ENCODE measurements around the gene FREM1. TPM values are rescaled to one million over a fixed set of nuclear protein-coding genes. Genes with fewer than 3 reads are reported as not detected.

Gene FREM1
- total and polyA plus RNA-seq, 2 donors (not counting 1 experiment from before 2014, with no cell fraction given) = not detected

- H3K4me1 Mint-ChIP-seq = no peaks in the 10 kb centered on the region
- ChIA-PET POLR2A (no interaction called here), CTCF (no interaction called here)
- Histone ChIP-seq H4K20me1 (ENCODE audit: control insufficient read depth, insufficient read depth, low read length, poor library complexity, severe bottlenecking) (no peaks in the 10 kb centered on the region), H3K27ac (ENCODE audit: low read length in 2 of 2) (no peak overlapping the region), H3K4me2 (replicated peaks; ENCODE audit: low read depth, low read length, poor library complexity, severe bottlenecking) (no peak overlapping the region), H3K4me3 (ENCODE audit: control extremely low read depth in 1 of 5, extremely low read depth in 1 of 5, insufficient read depth in 1 of 5, low read depth in 2 of 5, low read length in 4 of 5) (no peak overlapping the region), H3K4me1 (ENCODE audit: control insufficient read depth in 2 of 2, insufficient read depth in 2 of 2, low read length in 2 of 2) (no peaks in the 10 kb centered on the region), H3K9me3 (ENCODE audit: control extremely low read depth in 1 of 3, control insufficient read depth in 2 of 3, insufficient read depth in 1 of 3, low read length in 2 of 3) (no peaks in the 10 kb centered on the region), H3K79me2 (ENCODE audit: control insufficient read depth, insufficient read depth, low read length) (no peaks in the 10 kb centered on the region), H3K36me3 (replicated peaks in 1 of 2; ENCODE audit: control extremely low read depth in 1 of 2, control insufficient read depth in 1 of 2, extremely low read depth in 1 of 2, insufficient read depth in 2 of 2, low read length in 1 of 2) (no peaks in the 10 kb centered on the region), H2AFZ (ENCODE audit: insufficient read depth, low read depth, low read length, poor library complexity, severe bottlenecking) (no peak overlapping the region), H3K27me3 (replicated peaks in 1 of 4; ENCODE audit: control extremely low read depth in 1 of 4, control insufficient read depth in 3 of 4, insufficient read depth in 4 of 4, low read length in 3 of 4) (no peaks in the 10 kb centered on the region), H3K9ac (ENCODE audit: low read length) (no peak overlapping the region)
- H3K27me3 Mint-ChIP-seq = no peaks in the 10 kb centered on the region
- intact Hi-C loops (cut with micrococcal nuclease) = no loop called here
- WGBS (ENCODE audit: insufficient coverage) = 64% methylated on average over 2 of the region's 2 CpGs
- TF ChIP-seq CTCF (IDR thresholded peaks at IDR 0.05) = no peak
- TF ChIP-seq EZH2 (IDR thresholded peaks at IDR 0.05; ENCODE audit: borderline replicate concordance, insufficient read depth, low read depth, low read length, poor library complexity, severe bottlenecking) = no peak
- H3K9me3 Mint-ChIP-seq (ENCODE audit: insufficient read depth) = no peaks in the 10 kb centered on the region
- no peak overlapping the region for H3K4me3 Mint-ChIP-seq
- H3K27ac Mint-ChIP-seq = no peak overlapping the region
- DNase-seq = no peak
- ATAC-seq (ENCODE audit: low read depth) = no peak
Measured at GRCh38 chr9:14906644-14907359, 3.4 kb downstream of the FREM1 start.

GRCh38 chr9:14906000-14906399 is 4.2 kb downstream of the FREM1 start:
- H3K4me2 ChIP-seq (replicated peaks; ENCODE audit: low read depth, low read length, poor library complexity, severe bottlenecking) = no peak overlapping the region

More at GRCh38 chr9:14906000-14906399, 4.2 kb downstream of the FREM1 start:
- H3K79me2 ChIP-seq (ENCODE audit: control insufficient read depth, insufficient read depth, low read length) = no peaks in the 10 kb centered on the region
- H3K27me3 ChIP-seq (replicated peaks in 1 of 4; ENCODE audit: control extremely low read depth in 1 of 4, control insufficient read depth in 3 of 4, insufficient read depth in 4 of 4, low read length in 3 of 4) = no peaks in the 10 kb centered on the region
- intact Hi-C loops (cut with micrococcal nuclease) = no loop called here
- H3K9me3 Mint-ChIP-seq (ENCODE audit: insufficient read depth) = no peaks in the 10 kb centered on the region
- H3K36me3 ChIP-seq (replicated peaks in 1 of 2; ENCODE audit: control extremely low read depth in 1 of 2, control insufficient read depth in 1 of 2, extremely low read depth in 1 of 2, insufficient read depth in 2 of 2, low read length in 1 of 2) = no peaks in the 10 kb centered on the region
- TF ChIP-seq CTCF (IDR thresholded peaks at IDR 0.05) = no peak
- no peak for TF ChIP-seq EZH2 (IDR thresholded peaks at IDR 0.05; ENCODE audit: borderline replicate concordance, insufficient read depth, low read depth, low read length, poor library complexity, severe bottlenecking)
- no peak overlapping the region for H2AFZ ChIP-seq (ENCODE audit: insufficient read depth, low read depth, low read length, poor library complexity, severe bottlenecking)
- no peaks in the 10 kb centered on the region for H3K4me1 Mint-ChIP-seq
- no peaks in the 10 kb centered on the region for H3K9me3 ChIP-seq (ENCODE audit: control extremely low read depth in 1 of 3, control insufficient read depth in 2 of 3, insufficient read depth in 1 of 3, low read length in 2 of 3)
- H3K4me3 Mint-ChIP-seq = no peak overlapping the region
- H3K27ac Mint-ChIP-seq = no peak overlapping the region
- no peak overlapping the region for H3K27ac ChIP-seq (ENCODE audit: low read length in 2 of 2)
- no peaks in the 10 kb centered on the region for H3K4me1 ChIP-seq (ENCODE audit: control insufficient read depth in 2 of 2, insufficient read depth in 2 of 2, low read length in 2 of 2)
- H3K9ac ChIP-seq (ENCODE audit: low read length) = no peak overlapping the region
- ChIA-PET CTCF (no interaction called here), POLR2A (no interaction called here)
- DNase-seq (no peak), ATAC-seq (ENCODE audit: low read depth) (no peak)
- H3K27me3 Mint-ChIP-seq = no peaks in the 10 kb centered on the region
- no peaks in the 10 kb centered on the region for H4K20me1 ChIP-seq (ENCODE audit: control insufficient read depth, insufficient read depth, low read length, poor library complexity, severe bottlenecking)
- H3K4me3 ChIP-seq (ENCODE audit: control extremely low read depth in 1 of 5, extremely low read depth in 1 of 5, insufficient read depth in 1 of 5, low read depth in 2 of 5, low read length in 4 of 5) = no peak overlapping the region
- no CpG with 5 or more reads among the region's 5 CpGs for WGBS (ENCODE audit: insufficient coverage)
